HG03520 (cell line): ENCODE measurements around the gene ROMO1.

ENCODE experiments used
- ATAC-seq: cut with Tn5 transposase; IDR thresholded peaks from one replicate; pipeline ENCODE4 v1.9.1; 2021; ENCODE audit warnings: mild to moderate bottlenecking, moderate library complexity; ENCODE audit not compliant: unreplicated experiment

The ROMO1 gene

DNA sequence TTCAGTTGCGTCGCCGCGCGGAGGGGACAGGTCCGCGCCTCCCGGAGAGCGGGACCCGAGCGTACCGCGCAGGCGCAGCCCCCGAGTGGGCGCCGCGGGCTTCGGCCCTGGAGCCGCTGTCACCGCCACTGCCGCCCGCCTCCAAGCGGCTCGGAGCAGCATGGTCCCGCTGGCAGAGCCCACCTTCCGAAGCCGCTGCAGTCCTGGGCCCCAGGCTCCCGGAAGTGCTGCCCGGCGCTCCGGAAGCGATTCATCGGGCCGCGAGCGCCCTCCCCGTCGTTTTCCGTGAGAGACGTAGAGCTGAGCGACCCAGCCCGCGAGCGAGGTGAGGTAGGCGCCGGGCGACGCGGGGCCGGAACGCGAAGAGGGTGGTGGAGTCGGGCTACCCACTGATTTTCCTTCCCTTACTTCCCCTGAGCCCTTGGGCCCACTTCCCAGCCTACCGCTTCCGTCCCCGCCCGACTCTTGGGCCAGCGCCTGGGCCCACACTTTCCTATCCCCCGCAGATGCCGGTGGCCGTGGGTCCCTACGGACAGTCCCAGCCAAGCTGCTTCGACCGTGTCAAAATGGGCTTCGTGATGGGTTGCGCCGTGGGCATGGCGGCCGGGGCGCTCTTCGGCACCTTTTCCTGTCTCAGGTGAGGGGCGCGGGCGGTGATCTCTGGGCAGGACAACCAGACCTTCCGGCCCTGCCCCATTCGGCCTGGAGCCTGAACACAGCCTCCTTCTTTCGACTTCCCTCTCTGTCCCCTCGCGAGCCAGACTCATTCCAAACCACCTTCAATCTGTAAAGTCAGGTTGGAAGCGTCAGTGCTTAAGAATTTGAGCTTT, at the start of gene ROMO1, which contains the start of gene NFS1:
Gene ROMO1, plus strand, starts transcription at position 279 of the 830 bp plus-strand sequence. Its CDS starts 228 bp downstream, at position 507.
Gene NFS1, minus strand, starts transcription at position 226 of the 830 bp plus-strand sequence. Its CDS starts 64 bp downstream, at position 162.
- peak; percentile 71 for ATAC-seq

DNA sequence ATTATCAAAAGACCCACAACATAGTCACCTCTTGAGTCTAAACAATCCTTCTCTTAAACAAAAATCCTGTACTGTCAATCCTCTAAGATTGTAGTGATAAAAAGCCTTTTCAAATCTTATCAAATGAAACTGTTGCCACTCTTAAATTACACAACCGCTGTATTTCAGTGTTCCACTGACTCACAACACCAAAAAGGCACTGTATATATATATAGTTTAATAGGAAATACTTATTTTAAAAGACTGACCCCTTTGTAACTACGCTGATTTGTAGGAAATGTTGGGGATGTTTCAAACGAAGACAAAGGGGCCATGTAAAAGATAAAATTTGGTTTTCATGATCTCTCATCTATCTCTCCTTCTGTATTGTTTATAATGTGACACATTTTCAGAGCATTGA, 48.6 kb upstream of the ROMO1 start:
- no peak for ATAC-seq

DNA sequence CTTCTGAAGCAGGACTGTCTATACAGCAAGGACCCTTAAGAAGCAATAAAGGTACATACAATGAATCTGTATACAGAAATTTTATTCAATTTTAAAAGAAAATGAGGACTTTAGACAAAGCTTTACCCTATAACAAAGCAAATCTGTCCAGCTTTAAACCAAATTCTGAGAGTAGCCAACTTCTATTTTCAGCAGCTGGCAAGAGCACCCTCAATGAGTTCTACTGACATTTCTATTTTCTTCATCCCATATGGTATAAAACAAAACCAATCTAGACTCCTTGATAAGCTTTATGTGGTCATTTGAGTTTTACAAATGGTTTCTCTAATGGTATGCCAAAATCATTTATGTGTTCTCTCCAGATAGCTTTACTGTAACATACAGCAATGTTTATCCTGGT, 47.2 kb upstream of the ROMO1 start:
- ATAC-seq, result no peak

GRCh38 chr20:35652641-35653429, 46.4 kb upstream of the ROMO1 start:
- no peak for ATAC-seq

- no peak for ATAC-seq
Observed at GRCh38 chr20:35653430-35653734, 45.8 kb upstream of the ROMO1 start.

DNA sequence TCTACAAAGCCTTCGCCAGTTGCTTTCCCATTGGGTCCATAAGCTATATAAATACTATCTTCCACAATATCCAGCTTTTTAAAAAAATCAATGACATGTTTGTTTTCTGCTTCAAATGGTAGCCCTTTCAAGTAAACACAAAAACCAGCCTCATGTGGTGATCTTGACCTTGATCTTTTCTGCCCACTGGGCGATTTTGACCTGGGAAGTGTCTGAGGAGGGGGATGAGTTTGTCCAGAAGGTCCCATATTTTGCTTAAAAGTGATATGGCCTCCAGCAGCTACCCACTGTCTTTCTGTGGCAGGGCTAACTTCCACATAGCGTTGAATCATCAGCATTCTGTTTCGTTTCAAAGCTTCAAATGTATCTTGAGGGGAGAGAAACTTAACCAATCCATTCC, 45.3 kb upstream of the ROMO1 start:
- no peak for ATAC-seq

DNA sequence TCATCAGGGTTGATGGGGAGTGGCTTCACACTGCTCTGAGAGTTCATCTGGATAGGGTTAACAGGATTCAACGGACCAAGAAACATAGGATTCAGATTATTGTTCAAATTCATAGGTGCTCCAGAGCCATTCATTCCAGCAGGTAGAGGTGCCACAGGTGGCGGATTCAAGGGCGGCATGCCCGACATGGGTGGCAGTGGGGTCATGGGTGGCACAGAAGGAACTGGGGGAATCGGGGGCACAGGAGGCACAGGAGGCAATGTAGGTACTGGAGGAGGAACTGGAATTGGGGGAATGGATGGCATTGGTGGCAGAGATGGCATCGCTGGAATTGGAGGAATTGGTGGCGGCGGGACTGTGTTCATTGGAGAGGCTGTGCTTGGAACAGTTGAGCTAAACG, 44.8 kb upstream of the ROMO1 start:
- ATAC-seq, result no peak

DNA sequence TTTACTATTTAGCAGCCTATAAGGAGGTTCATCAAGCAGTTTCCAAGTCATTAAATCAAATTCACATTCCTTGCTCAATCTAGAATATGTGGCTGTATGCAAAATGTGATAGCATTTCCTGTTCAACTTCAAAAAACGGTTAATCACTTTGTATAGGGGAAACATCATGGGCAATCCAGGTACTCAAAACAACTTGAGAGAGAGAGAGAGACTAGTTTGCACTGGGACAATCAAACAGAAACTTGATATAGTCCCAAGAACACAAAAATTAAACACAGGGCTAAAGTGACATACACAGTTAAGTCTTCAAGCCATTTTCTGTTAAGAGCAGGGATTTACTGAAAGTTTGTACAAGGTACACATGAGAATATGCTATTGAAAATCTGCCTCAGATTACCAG, 41.9 kb upstream of the ROMO1 start:
- ATAC-seq, result no peak

DNA sequence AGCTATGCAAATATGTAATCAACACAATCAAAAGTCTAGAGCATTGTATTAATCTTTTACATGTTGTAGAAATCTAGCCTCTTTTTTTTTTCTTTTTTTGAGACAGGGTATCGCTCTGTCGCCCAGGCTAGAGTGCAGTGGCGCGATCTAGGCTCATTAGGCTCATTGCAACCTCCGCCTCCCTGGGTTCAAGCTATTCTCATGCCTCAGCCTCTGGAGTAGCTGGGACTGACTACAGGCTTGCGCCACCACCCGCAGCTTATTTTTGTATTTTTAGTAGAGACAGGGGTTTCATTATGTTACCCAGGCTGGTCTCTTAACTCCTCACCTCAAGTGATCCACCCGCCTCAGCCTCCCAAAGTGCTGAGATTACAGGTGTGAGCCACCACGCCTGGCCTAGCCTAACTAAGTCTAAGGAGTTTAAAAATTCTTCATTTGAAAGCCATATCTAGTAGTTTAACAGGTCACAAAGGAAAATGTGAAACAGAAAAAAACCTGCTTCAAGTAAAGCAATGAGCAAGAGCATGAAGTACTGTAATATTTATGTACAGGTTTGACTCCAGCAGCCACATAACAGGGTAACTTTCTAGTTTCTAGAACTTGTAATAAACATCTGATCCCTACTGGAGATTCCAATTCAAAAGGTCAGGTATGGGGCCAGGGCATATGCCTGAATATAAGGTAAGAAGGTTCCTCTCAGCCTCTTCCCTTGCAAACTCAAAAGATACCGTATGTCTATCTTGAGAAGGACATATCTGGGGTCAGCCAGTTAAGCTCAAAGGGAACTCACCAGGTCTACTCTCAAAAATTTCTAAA, 38.9 kb upstream of the ROMO1 start:
- ATAC-seq, result no peak

GRCh38 chr20:35661053-35661452, 38.2 kb upstream of the ROMO1 start:
- no peak for ATAC-seq

DNA sequence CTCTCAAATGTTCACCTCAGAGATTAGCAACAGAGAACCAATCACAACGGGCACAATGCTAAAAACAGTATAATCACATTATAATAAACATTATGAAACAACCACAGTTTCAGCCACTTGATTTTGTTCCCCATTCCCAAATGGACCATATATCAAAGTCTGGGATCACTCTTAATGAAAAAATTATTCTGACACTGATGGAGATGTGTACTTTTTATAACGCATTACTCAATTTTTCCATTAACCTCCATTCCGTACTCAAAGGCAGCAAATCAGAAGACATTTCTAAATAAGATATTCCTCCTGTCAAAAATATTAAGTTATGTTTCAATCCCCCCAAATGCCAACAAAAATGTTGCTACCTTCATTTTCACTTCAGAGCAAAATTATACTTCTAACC, 37.3 kb upstream of the ROMO1 start:
- no peak for ATAC-seq

DNA sequence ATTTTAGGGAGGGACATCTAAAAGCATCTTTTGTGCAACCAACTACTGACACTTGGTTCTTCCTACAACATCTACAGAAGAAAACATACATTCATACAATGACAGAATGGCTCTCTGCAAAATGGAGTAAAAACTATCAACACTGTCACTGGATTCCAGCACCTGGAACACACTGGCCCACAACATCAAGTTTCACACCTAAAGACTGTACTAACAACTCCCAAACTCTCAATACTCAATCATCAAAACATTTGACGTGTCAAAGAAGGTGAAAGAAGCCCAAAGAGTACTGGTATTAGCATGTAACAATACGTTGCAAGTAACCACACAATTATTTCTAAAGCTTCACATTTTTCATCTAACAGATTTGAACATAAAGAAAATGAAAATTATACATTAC, 36.7 kb upstream of the ROMO1 start:
- ATAC-seq, result no peak

DNA sequence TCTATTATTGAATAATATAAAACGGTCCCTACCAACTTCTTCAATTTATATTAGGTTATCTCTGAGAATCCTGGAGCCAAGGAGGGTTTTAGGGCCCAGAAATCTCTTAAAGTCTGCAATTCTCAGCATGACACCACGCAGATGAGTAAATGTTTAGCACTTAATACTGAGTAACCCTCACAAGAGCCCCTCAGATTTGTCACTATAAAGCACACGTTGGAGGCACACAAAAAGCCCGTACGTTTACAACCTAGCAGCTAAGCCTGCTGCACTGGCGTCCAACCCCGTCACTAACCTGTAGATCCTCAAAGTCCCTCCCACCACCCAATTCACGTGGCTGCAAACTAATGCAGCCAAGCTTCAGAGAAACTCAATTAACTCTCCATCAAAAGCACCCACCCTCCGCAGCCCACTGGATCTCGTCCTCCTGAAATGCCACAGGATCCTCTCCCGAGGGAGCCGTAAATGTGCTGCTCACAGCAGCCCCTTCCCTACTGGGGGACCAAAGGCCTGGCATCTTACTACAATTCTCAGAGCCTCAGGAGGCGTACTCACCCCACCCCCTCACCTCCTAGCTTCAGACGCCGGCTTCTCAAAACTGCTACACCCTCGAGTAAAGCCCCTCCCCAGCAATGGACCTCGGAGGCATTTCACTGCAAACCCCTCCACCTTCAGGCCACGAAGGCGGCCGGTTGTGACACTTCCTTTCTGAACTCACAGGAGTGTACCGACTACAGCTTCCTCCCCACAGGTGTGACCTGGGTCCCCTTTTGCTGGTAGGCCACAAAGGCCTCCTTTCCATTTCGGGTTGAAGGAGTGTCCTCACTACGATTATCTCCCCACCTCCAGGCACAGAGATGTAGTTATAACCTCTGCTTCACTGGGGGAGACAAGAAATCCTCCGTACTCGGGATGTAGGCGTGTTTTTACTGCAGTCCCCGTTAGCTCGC, 35.4 kb upstream of the ROMO1 start:
- ATAC-seq, result peak; percentile 16

DNA sequence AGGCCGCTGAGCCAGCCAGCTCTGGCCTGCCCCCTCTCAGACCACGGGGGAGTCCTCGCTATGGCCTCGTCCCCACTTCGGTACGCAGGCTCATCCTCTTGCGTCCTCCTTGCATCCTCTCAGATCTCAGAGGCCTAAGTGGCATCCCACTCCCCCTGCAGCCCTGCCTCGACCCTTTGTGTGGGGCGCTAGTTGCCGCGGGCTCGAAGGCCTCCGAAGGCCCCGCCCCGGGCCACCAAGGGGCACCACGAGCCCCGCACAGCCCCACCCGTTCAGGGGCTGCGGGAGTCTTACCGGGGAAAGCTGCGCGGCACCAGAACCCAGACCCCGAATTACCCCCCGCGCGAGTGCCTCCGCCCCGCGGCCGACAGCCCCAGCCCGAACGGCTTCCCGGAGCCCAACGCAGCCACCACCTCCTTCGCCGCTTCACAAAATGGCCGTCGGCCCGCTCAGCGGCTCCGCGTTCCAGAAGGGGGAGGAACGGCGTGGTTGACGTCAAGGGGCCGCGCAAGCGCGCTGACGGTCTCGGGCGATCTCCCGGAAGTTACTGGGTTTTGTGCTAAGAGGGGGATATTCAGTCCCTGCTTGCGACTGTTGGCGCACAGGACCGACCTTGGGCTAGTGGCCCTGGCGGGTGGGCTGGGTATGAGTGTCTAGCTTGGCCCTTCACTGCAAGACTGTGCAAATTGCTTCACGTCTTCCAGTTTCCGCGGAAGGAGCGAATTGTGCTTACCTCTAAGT, 34.6 kb upstream of the ROMO1 start, which contains the start of the genes CPNE1 and RBM12:
Gene CPNE1, minus strand, starts transcription at position 435 of the 741 bp plus-strand sequence. CDS start 31,977 bp downstream, outside the sequence.
Gene RBM12, minus strand, starts transcription at position 435 of the 741 bp plus-strand sequence. CDS start 9,578 bp downstream, outside the sequence.
- ATAC-seq, result peak; percentile 69

DNA sequence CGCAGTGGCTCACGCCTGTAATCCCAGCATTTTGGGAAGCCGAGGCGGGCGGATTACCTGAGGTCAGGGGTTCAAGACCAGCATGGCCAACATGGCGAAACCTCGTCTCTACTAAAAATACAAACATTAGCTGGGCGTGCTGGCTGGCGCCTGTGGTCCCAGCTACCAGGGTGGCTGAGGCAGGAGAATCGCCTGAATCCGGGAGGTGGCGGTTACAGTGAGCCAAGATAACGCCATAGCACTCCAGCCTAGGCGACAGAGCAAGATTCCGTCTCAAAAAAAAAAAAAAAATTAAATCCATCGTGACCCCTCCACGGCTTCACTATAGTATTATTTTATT, 33.3 kb upstream of the ROMO1 start:
- no peak for ATAC-seq

DNA sequence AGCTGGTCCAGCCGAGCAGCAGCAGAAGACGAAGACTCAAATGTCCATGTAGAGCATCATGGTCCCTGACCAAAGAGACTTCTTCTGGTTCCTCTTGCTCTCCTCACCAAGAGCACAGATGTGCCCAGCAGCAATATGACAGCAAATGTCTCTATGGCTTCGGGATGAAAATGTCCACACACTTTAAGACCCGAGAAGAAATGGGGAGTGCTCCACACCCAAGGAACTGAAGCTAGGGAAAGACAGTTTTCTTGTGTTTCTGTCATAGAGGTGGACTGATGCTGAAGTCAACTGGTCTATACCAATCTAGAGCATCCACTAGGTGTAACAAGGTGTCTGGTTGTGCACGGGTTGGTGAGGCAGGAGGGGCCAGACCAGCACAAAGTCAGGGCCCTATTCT, 30.0 kb upstream of the ROMO1 start:
- ATAC-seq, result no peak

GRCh38 chr20:35669681-35670080, 29.5 kb upstream of the ROMO1 start:
- no peak for ATAC-seq

- no peak for ATAC-seq
Observed at GRCh38 chr20:35673884-35674283, 25.3 kb upstream of the ROMO1 start.

DNA sequence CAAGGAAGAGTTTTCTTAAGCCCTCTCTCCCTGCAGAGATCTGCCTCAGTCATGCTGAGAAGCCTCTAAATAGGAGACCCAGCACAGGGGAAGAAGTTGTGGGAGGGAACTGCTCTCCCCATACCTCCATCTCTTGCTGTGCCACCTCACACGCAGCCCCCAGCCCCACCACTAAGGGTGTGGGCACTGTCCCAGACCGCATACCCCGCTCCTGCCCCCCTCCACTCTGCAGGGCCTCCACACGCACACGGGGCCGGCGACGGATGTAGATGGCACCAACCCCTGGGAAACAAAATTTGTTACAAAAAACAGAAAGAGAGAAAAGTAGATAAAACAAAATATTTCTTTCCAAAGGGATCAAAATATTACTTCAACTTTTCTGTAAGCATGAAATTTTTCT, 24.3 kb upstream of the ROMO1 start:
- ATAC-seq, result no peak
